NCI-H128 (cell line): ENCODE measurements around the gene BHLHA15.
"Not testable (repeated sequence)": the region's sequence is repeated elsewhere in the genome, so short reads cannot be mapped to it uniquely, and the experiment has no call there.

Experiments used
- DNase-seq: peaks from one replicate; lab custom pipeline; 2025; ENCODE audit not compliant: unreplicated experiment; lab: John Stamatoyannopoulos, UW

BHLHA15 gene

GRCh38 chr7:98206451-98207330 lies 4.5 kb upstream of the BHLHA15 start:
- DNase-seq = no peak

- no peak for DNase-seq
Measured at GRCh38 chr7:98209166-98209920, 1.9 kb upstream of the BHLHA15 start.

- no peak for DNase-seq
Measured at GRCh38 chr7:98210513-98211220, 572 bp upstream of the BHLHA15 start.

GRCh38 chr7:98211676-98212531 lies 665 bp downstream of the BHLHA15 start:
- no peak for DNase-seq

GRCh38 chr7:98212532-98213041 lies 1.3 kb downstream of the BHLHA15 start:
- DNase-seq = no peak

GRCh38 chr7:98213296-98213887 lies 2.2 kb downstream of the BHLHA15 start:
- no peak for DNase-seq

GRCh38 chr7:98213888-98214810 lies 2.9 kb downstream of the BHLHA15 start:
- DNase-seq = no peak

GRCh38 chr7:98214811-98215321 lies 3.6 kb downstream of the BHLHA15 start:
- no peak for DNase-seq

- DNase-seq = no peak
Measured at GRCh38 chr7:98215561-98216495, 4.6 kb downstream of the BHLHA15 start.

GRCh38 chr7:98216941-98217622 lies 5.8 kb downstream of the BHLHA15 start:
- DNase-seq = no peak

- DNase-seq = no peak
Measured at GRCh38 chr7:98217623-98218582, 6.7 kb downstream of the BHLHA15 start.

- not testable (repeated sequence) for DNase-seq
Measured at GRCh38 chr7:98219382-98219781, 8.1 kb downstream of the BHLHA15 start.

GRCh38 chr7:98221611-98222532 lies 10.6 kb downstream of the BHLHA15 start:
- no peak for DNase-seq

- no peak for DNase-seq
Measured at GRCh38 chr7:98222533-98223195, 11.4 kb downstream of the BHLHA15 start.
